Cardiac fibroblast (primary cell): ENCODE data around the gene NDUFS8.

Experiments used
- DNase-seq, 2 donors: peaks; one replicate each; pipeline versions ENCODE4 v3.0.0 to v3.0.0-alpha.2; 2010; ENCODE audit warnings: low read depth in 2 of 2
- H3K4me3 ChIP-seq, 2 donors: replicated peaks in 1 of 2; 1 replicate in 1 of 2; 2 replicates in 1 of 2; pipeline ENCODE4 v1.5.1; 2011; ENCODE audit warnings: low read depth in 2 of 2, low read length in 2 of 2, mild to moderate bottlenecking in 2 of 2, moderate library complexity in 1 of 2
- TF ChIP-seq, protein P1 (sequence below): IDR thresholded peaks from one replicate; pipeline ENCODE4 v1.5.1; 2011; ENCODE audit warnings: low read depth, mild to moderate bottlenecking, low read length, inconsistent platforms

Gene NDUFS8

DNA sequence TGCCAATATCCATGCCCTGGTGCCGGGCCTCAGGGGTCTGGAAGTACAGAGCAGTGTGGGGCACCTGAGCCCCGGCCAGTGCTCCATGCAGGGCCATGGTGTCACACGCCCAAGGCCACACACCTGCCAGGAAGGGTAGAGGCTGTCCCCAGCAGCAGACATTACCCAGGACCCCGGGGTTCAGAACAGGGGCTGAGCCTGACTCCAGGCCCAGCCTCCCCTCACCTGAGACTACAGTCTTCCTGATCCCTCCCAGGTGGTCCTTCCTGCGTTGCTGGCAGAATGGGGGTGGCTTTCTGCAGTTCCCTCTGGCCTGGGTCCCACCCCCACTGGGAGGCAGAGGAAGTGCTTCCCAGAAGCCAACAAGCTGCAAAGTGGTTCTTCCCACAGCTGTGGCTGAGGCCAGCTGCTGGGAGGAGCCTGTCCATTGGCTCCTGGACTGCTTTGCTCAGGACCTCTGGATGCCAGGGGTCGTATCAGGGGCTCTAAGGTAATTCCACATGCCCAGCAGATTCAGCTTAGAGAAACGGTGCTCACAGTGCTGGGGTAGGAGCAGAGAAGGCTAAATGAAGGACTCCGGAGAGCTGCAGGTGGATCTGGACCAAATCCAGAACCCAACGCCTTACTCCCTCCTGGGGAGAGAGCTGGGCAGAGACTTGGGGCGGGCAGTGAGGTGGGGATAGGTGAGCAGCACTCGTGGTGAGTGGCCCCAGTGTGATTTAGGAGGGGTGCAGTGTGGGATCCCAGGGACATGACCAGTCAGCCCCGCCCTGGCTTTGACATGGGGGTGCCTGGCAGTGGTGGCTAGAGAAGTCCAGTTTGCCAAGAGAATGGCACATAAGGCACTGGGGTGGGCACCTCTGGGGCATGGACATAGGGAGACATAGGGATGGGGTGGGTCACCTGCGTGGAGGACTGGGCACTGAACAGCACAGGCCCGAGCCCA, 21.0 kb downstream of the NDUFS8 start:
- TF ChIP-seq, protein P1, sequence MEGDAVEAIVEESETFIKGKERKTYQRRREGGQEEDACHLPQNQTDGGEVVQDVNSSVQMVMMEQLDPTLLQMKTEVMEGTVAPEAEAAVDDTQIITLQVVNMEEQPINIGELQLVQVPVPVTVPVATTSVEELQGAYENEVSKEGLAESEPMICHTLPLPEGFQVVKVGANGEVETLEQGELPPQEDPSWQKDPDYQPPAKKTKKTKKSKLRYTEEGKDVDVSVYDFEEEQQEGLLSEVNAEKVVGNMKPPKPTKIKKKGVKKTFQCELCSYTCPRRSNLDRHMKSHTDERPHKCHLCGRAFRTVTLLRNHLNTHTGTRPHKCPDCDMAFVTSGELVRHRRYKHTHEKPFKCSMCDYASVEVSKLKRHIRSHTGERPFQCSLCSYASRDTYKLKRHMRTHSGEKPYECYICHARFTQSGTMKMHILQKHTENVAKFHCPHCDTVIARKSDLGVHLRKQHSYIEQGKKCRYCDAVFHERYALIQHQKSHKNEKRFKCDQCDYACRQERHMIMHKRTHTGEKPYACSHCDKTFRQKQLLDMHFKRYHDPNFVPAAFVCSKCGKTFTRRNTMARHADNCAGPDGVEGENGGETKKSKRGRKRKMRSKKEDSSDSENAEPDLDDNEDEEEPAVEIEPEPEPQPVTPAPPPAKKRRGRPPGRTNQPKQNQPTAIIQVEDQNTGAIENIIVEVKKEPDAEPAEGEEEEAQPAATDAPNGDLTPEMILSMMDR, result no peak

DNA sequence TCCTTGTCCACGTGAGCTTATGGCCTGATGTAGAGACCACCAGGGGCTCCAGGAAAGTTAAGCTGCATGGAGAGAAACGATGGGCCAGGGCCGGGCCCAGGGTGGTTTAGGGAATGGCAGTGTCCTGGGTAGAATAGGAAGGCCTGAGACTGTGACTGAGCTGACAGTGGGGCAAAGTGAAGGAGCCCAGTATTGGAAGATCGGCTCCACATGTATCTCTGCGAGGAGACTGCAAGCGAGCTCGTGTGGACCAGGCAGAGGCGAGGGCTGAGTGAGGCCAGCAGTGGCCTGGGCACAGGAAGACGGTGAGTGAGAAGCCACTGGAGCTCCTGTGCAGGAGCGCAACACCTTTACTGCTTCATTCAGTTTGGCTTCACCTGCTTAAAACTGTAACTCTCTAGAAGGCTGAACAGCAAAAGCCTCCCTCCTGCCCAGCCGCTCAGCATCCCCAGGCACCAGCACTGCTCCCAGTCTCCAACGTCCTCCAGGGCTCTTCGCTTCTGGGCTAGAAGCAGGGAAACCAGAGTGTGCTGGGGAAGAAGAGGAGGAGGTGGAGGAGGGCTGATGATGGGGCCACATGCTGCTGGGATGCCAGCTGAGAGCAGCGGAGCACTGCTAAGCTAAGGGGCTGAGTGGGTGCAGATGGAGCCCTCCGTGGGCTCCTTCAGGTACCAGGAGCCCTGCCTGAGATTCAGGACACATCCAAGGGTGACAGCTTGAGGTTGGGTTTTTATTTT, 21.8 kb downstream of the NDUFS8 start:
- H3K4me3 ChIP-seq, result no peak overlapping the region
- TF ChIP-seq, protein P1, result no peak
- no peak for DNase-seq

More for the DNA sequence above, 21.0 kb downstream of the NDUFS8 start:
- DNase-seq, result no peak
- no peak overlapping the region for H3K4me3 ChIP-seq

DNA sequence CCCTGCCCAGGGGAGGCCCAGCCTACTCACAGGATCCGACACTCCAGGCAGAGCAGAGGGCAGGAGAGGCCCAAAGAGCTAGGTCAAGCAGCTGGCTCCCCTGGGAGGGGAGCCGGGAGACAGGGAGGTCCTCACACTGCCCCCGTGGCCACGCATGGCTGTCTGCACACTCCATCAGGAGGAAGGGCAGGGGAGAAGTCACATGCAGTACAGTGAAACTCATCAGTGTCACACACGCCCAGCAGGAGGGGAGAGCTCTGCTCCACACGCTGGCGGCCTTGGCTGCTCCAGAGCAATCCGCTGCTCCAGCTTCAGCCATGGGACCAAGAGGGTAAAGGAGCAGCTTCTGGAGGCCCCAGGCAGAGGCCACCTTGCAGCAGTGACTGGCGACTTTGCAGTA, 22.6 kb downstream of the NDUFS8 start:
- TF ChIP-seq, protein P1, result no peak
- H3K4me3 ChIP-seq, result no peak overlapping the region
- no peak for DNase-seq

DNA sequence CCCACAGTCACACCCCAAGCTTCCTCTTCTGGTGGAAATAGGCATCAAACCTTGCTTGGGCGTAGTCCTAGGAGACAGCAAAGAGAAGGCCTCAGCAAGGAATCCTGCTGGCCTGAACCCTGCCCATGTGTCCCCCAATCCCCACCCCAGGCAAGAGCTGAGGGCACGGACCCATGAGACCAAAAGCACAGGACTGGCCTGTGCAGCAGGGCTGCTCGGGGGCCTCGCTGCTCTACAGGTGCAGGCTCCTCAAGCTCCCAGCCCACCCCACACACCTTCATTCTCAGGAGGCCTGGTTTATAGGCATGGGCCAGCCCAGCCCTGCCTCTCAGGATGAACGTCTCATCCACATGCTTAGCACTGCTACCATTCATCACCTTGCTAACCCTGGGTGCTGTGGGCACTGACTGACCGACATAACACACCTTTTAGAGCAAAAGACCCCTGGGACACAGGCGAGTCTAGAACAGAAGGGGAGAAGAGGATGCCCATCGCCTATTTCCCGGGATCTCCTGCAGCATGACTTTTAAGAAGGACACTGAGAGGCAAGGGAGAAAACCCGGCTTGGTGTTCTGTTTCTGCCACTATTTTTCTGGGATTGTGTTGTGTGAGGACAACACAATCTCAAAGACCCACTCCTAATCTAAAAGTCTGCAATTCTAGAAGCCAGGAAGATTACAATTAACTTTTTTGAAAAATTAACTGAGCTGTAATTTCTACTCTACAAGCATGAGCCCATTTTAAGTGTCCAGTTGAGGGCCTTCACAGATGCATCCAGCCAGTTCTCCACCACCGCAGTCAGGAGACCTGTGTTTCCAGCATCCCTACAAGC, 23.7 kb downstream of the NDUFS8 start:
- H3K4me3 ChIP-seq, result no peak overlapping the region
- TF ChIP-seq, protein P1, result no peak
- no peak for DNase-seq

DNA sequence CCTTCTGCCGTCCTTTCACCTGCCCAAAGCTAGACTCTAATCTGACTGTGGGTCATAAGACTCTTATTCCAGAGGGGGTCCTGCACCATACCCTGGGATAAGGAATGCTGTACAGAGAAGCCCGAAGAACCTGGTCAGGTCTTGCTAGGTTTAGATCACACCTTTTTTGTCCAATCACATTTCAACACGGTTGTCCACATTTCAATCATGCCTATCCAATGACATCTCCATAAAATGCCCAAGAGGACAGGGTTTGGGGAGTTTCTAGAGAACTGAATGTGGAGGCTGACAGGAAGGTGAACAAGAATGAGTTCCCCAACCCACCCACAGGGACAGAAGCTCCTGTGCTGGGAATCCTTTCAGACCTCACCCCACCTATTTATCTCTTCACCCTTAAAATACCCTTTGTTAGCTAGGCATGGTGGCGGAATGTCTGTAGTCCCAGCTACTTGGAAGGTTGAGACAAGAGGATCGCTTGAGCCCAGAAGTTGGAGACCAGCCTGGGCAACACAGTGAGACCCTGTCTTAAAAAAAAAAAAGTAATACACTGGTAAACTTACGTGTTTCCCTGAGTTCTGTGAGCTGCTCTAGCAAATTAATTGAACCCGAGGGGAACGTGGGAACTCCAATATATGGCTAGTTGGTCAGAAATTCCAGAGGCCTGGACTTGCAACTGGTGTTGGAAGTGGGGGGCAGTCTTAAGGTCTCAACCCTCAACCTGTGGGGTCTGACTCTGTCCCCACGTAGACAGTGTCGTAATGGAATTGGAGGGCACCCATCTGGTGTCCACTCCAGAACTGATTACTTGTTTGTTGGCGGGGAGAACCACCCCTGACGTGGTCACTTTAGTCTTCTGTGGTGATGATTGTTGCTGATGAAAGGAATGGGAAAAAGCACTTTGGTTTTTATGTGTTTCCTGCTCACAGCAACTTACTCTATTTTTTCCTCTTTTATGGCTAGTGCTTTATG, 26.1 kb downstream of the NDUFS8 start:
- no peak for DNase-seq
- TF ChIP-seq, protein P1, result no peak

More for the DNA sequence above, 26.1 kb downstream of the NDUFS8 start:
- H3K4me3 ChIP-seq, result no peak overlapping the region
